GM21423 (cell line): Measurements from ENCODE around the gene SLC49A3.
"Not testable (repeated sequence)": the region's sequence is repeated elsewhere in the genome, so short reads cannot be mapped to it uniquely, and the experiment has no call there.

Source experiments
- ATAC-seq: cut with Tn5 transposase; IDR thresholded peaks from one replicate; pipeline ENCODE4 v1.9.1; 2021; ENCODE audit warnings: mild to moderate bottlenecking, moderate library complexity; ENCODE audit not compliant: unreplicated experiment

SLC49A3 gene

DNA sequence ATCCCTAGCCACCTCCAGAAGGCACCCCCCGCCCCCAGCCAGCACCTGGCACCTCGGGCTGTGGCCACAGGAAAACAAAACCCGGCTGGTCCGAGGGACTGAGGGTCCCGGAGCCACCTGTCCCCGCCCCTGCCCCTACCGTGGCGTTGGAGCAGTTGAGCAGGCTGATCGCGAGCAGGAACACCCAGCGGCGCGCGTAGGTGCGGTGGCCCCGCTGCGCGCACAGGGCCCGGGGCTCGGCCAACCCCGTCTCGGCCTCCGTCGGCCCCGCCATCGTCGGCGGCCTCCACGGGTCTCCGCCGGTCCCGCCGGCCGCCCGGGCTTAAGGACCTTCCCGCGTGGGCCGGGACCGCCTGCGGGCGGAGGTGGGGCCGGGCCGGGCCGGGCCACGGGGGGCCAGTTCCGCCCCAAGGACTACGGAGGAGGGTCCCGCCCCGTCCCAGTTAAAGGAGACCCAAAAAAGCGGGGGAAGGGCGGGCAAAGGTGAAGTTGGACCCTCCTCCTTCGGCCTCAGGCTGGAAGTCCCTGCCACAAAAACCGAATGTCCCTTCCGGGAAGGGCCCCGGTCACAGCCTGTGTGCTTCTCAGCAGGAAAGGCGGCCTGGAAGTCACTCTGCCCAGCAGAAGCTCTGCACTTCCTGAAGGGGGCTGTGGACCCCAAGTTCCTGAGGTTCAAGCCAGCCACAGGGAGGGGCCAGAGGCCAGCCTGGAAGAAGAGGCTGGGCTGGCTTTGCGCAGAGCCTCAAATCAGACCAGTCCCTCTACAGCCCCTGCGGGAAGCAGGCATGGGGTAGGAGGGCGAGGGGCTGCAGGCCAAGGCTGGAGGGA lies at the start of gene SLC49A3:
SLC49A3 (minus strand) TSS at position 298 of the 828 bp plus-strand sequence; CDS start at position 274, 24 bp downstream.
- ATAC-seq = no peak

GRCh38 chr4:736561-736960 lies 47.6 kb upstream of the SLC49A3 start:
- not testable (repeated sequence) for ATAC-seq

DNA sequence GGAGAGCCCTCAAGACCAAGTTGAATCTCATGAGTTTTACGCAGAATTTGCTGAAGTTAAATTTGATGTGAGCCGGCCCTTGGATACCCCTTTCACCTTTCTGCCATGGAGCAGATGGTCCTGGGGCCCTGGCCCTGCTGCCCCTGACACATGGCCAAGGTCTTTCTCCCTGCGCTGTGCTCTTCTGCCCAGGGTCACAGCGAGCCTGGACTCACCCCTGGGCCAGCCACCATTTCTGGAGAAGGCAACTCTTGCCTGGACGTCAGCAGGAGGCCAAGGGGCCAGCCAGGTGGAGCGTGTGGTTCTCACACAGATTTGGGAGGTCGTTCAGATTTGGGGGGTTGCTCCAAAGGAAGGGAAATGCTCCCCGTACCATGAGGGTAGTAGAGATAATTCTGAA lies 46.6 kb upstream of the SLC49A3 start:
- ATAC-seq = no peak

DNA sequence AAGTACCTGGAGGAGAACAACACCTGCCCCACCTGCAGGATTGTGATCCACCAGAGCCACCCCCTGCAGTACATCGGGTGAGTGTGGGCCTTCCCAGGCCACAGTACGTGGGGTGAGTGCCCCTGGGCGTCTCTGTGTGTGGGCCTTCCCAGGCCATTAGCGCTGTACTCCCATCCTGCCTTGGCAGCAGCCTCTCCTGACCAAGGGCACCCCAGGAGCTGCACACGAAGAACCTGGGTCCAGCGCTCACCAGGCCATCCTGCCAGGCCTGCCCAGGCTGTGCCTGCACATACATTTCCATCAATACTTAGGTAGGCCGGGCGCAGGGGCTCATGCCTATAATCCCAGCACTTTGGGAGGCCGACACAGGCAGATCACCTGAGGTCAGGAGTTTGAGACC lies 46.0 kb upstream of the SLC49A3 start:
- ATAC-seq = no peak

DNA sequence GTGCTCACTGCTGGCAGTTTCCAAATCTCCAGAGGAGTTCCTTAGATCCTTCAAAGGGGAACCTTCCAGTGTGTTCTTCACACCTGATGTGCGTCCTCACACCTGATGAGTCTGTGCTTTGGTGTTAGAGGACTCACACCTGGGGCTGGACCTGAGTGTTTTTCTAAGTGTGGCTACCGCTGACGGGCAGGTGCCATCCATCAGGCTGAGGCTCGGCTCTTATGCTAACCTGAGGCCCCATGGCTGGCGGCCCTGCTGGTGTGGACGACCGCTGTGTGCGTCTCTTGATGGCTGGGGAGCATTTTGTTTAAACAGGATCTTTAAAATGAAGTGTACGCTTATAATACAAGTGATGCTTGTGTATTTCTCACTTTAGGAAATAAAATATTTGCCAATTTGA lies 45.1 kb upstream of the SLC49A3 start:
- no peak for ATAC-seq

DNA sequence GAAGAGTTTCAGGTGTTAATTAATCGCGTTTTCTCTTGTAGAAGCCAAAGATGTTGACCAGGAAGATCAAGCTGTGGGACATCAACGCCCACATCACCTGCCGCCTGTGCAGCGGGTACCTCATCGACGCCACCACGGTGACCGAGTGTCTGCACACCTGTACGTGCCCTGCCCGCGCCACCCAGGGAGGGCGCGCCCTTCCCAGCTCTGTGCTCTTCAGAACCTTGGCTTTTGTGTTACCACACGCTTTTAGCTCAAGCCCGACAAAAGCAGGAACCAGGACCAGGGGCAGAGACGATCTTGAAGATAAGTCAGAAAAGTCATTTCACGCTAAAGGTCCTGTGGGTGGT lies 44.7 kb upstream of the SLC49A3 start:
- no peak for ATAC-seq

DNA sequence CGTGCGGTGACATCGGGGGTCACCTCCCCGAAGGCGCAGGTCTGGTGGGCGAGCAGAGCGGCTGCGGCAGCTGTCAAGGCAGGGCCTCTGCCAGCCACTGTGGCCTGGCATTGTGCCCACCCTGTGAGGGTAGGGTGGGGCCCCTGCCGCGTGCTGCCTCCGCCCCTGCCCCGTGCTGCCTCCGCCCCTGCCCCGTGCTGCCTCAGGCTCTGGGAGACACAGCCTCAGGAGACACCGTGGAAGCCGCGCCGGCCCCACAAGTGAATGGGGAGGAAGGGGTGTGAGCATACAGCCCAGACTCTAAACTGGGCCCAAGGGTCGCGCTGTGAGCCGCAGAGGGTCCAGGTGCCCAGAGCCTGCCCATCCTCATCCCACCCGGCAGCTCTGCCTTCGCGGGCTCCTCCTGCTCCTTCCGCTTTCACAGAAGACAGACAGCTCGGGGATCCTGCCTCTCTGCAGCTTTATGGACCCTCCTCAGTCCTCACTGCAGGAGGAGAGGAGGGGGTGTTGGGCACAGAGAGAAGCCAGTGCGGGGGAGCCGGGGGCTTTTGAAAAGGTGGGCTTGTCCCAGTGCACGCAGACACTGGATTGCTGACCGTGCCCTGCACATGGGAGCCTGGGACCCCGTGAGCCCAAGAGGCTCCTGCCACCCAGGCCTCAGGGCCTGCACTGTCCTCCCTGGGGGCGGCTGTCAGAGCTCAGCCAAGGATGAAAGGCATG lies 44.1 kb upstream of the SLC49A3 start:
- no peak for ATAC-seq

GRCh38 chr4:732486-732885 lies 43.5 kb upstream of the SLC49A3 start:
- no peak for ATAC-seq

- not testable (repeated sequence) for ATAC-seq
Observed at GRCh38 chr4:731954-732353, 43.0 kb upstream of the SLC49A3 start.

- not testable (repeated sequence) for ATAC-seq
Observed at GRCh38 chr4:730946-731904, 42.3 kb upstream of the SLC49A3 start.

DNA sequence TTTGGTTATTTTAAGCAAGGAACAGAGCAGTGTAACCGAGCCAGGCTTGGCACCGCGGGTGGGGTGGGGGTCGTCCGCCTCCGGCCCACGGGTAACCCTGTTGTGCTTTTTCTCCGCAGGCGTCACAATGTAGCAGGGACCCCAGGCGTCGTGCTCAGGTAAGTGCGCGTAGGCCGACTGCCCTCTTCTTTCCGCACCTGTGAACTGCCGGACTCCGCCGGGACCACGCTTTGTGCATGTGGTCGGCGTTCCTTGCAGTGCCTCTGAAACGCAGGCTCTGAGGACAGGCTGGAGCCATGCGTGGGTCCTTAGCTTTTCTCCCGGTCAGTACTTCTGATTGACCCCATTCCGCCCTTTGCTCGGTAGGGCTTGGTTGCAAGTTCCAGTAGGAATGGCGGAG lies 41.6 kb upstream of the SLC49A3 start:
- ATAC-seq = no peak

DNA sequence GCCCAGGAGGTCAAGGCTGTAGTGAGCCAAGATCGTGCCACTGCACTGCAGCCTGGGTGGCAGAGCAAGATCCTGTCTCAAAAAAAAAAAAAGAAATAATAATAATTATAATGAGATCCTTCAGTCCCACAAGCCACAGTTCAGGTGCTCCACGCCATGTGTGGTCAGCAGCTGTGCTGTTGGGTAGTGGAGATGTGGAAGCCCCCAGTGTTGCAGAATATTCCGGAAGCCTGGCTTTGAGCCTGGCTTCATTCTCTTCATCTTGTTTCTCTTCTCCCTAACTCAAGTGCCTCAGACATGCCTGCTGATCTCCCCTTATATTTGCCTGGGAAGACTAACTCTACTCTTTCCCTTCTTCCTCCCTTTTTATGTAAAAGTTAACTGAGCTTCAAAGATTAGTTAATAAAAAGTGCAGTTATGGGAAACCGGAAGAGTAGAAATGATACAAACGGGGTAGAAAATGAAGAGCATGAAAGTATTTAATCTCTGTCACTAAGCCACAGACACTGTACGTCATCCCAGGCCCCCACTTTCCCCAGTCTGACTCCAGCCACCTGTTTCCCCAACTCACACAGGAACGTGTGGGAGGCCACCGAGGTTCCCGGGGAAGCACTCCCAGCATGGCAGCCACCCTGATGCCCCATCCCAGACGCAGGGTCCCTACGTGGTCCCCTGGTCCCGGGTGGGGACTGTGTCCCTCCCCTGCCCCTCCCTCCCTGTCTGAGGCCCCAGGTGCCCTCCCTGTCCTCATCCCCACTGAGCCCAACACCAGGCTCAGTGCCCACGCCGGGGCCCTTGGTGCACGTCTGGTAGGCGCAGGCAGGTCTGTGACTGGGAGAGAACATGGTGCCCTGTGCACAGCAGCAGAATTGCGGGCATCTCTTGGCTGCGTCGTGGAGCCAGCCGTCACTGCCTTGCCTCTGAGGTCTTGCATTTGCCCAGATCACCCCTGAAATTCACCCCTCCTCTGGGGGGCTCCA lies 40.7 kb upstream of the SLC49A3 start:
- ATAC-seq = no peak

- no peak for ATAC-seq
Observed at GRCh38 chr4:727576-727975, 38.6 kb upstream of the SLC49A3 start.

GRCh38 chr4:726838-727237 lies 37.9 kb upstream of the SLC49A3 start:
- ATAC-seq = no peak

GRCh38 chr4:726235-726787 lies 37.4 kb upstream of the SLC49A3 start:
- ATAC-seq = no peak

DNA sequence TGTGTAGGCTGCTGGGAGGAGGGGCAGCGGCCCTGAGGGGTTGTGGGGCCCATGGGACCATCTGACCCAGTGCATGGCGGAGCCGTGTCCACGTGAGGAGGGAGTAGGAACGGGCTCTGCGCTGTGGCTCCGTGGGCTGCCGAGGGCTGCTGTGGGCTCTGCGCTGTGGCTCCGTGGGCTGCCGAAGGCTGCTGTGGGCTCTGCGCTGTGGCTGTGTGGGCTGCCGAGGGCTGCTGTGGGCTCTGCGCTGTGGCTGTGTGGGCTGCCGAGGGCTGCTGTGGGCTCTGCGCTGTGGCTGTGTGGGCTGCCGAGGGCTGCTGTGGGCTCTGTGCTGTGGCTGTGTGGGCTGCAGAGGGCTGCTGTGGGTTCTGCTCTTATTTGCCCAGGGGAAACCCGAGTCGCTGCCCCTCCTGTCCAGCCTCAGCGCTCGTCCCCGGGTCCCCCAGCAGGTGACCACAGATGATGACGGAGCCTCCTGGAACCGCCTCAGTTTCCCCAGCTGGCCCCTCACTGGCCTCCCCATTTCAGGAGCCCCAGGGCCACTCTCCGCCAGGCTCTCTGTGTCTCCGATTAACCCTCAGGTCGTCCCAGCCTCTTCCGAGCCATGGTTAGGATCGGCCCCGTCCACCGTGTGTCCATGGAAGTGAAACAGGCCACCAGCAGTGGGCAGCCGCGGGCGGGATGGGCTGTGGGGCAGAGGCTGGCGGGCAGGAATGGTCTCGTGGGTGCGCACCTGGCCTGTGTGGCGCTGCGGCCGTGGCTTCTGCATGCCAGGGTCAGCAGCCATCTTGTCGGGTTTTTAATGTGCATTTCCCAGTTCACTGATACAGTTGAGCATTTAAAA lies 36.7 kb upstream of the SLC49A3 start:
- no peak for ATAC-seq

GRCh38 chr4:723751-724530 lies 35.0 kb upstream of the SLC49A3 start:
- ATAC-seq = no peak

- no peak for ATAC-seq
Observed at GRCh38 chr4:722851-723360, 34.0 kb upstream of the SLC49A3 start.
